SK-N-SH (cell line): Measurements from ENCODE around the gene EIF5B. TPM values are rescaled to one million over a fixed set of nuclear protein-coding genes. Genes with fewer than 3 reads are reported as not detected.

Experiments used
- CTCF ChIA-PET: fragments of 300-600, 350-600 bp; formaldehyde crosslinking; extraction: SDS; loops from one replicate; lab custom pipeline; 2021; lab: Yijun Ruan, JAX
- POLR2A ChIA-PET: fragments of 350-600 bp; sonication (Branson Sonifier 250); formaldehyde crosslinking; extraction: SDS; loops from one replicate; lab custom pipeline; 2020; ENCODE audit warnings: antibody characterized with exemption, inconsistent platforms; lab: Yijun Ruan, JAX
- DNase-seq: peaks from one replicate; pipeline ENCODE4 v3.0.0; 2012
- H2AFZ ChIP-seq: fragments of 200-600 bp; sonication (generic); 2 replicates; pipeline ENCODE4 v1.8.1; 2016; ENCODE audit warnings: antibody characterized with exemption, mild to moderate bottlenecking, low read depth
- H3F3A ChIP-seq: fragments of 200-600 bp; sonication (generic); replicated peaks from 2 replicates; pipeline ENCODE3; 2016; ENCODE audit warnings: antibody characterized with exemption, mild to moderate bottlenecking; ENCODE audit not compliant: insufficient read depth
- H3K27ac ChIP-seq, 2 experiments: fragments of 200-500 bp in 1 of 2; fragments of 200-600 bp in 1 of 2; sonication (Bioruptor generic) in 1 of 2; sonication (generic), shearing (Covaris generic) in 1 of 2; 2 replicates each; pipeline versions ENCODE4 v1.5.1 to v1.6.1; 2014 to 2016; ENCODE audit warnings: low read depth in 2 of 2, inconsistent platforms in 1 of 2, low read length in 1 of 2, mild to moderate bottlenecking in 1 of 2, mixed read lengths in 1 of 2
- H3K27me3 ChIP-seq: fragments of 200-600 bp; sonication (generic), shearing (Covaris generic); 2 replicates; pipeline ENCODE4 v1.6.1; 2016; ENCODE audit warnings: mixed run types; ENCODE audit not compliant: insufficient read depth
- H3K36me3 ChIP-seq, 2 experiments: fragments of 200-500 bp in 1 of 2; fragments of 200-600 bp in 1 of 2; sonication (Bioruptor generic) in 1 of 2; sonication (generic) in 1 of 2; replicated peaks in 1 of 2; 2 replicates each; pipeline versions ENCODE3 to v1.5.1; 2014 to 2016; ENCODE audit warnings: low read length in 1 of 2, mild to moderate bottlenecking in 1 of 2; ENCODE audit not compliant: insufficient read depth in 2 of 2, control insufficient read depth in 1 of 2
- H3K4me1 ChIP-seq, 2 experiments: fragments of 200-500 bp in 1 of 2; fragments of 200-600 bp in 1 of 2; sonication (Bioruptor generic) in 1 of 2; sonication (generic), shearing (Covaris generic) in 1 of 2; 2 replicates each; pipeline versions ENCODE4 v1.5.1 to v1.6.1; 2014 to 2016; ENCODE audit warnings: low read depth in 1 of 2, low read length in 1 of 2, mixed run types in 1 of 2; ENCODE audit not compliant: insufficient read depth in 2 of 2, control insufficient read depth in 1 of 2
- H3K4me2 ChIP-seq: fragments of 200-600 bp; sonication (generic), shearing (Covaris generic); 2 replicates; pipeline ENCODE4 v1.6.1; 2017; ENCODE audit warnings: mixed run types
- H3K4me3 ChIP-seq, 2 experiments: fragments of 200-500 bp in 1 of 2; fragments of 200-600 bp in 1 of 2; sonication (Bioruptor generic) in 1 of 2; sonication (generic), shearing (Covaris generic) in 1 of 2; 2 replicates each; pipeline versions ENCODE4 v1.5.1 to v1.8.1; 2014 to 2016; ENCODE audit warnings: low read depth in 2 of 2, inconsistent platforms in 1 of 2, low read length in 1 of 2, mild to moderate bottlenecking in 1 of 2, mixed read lengths in 1 of 2, moderate library complexity in 1 of 2
- H3K79me2 ChIP-seq: fragments of 200-600 bp; sonication (generic); 2 replicates; pipeline ENCODE4 v1.8.1; 2017; ENCODE audit warnings: mild to moderate bottlenecking; ENCODE audit not compliant: insufficient read depth
- H3K9ac ChIP-seq: fragments of 200-600 bp; sonication (generic); 2 replicates; pipeline ENCODE4 v1.6.1; 2017; ENCODE audit warnings: mixed run types
- H3K9me2 ChIP-seq: fragments of 200-600 bp; sonication (generic); 2 replicates; pipeline ENCODE4 v1.6.1; 2017; ENCODE audit warnings: mixed run types
- H3K9me3 ChIP-seq: fragments of 200-600 bp; sonication (generic); 2 replicates; pipeline ENCODE4 v1.6.1; 2017; ENCODE audit warnings: mixed run types, mild to moderate bottlenecking, moderate library complexity
- H4K20me1 ChIP-seq: fragments of 200-600 bp; sonication (generic); 2 replicates; pipeline ENCODE4 v1.6.1; 2017; ENCODE audit warnings: mild to moderate bottlenecking, mixed run types; ENCODE audit not compliant: insufficient read depth
- CTCF ChIP-seq: fragments of 200-600 bp; sonication (generic); IDR thresholded peaks from 2 replicates; pipeline ENCODE4 v1.6.1; 2017; ENCODE audit warnings: antibody characterized with exemption, mild to moderate bottlenecking, moderate library complexity
- ELF1 ChIP-seq: IDR thresholded peaks from 2 replicates; pipeline ENCODE4 v1.4.0; 2012
- EP300 ChIP-seq, 2 experiments: IDR thresholded peaks; 2 replicates each; pipeline versions ENCODE4 v1.4.0 to v1.6.1; 2012; ENCODE audit warnings: borderline replicate concordance in 1 of 2, low read depth in 1 of 2, low read length in 1 of 2
- FOXJ3 ChIP-seq: sonication (generic); formaldehyde crosslinking; IDR thresholded peaks from 2 replicates; pipeline ENCODE4 v1.5.1; 2020; ENCODE audit warnings: mild to moderate bottlenecking, missing genetic modification reagents
- MEF2A ChIP-seq: IDR thresholded peaks from 2 replicates; pipeline ENCODE4 v1.4.0; 2012; ENCODE audit warnings: low read depth, borderline replicate concordance
- NFIC ChIP-seq: IDR thresholded peaks from 2 replicates; pipeline ENCODE4 v1.4.0; 2012; ENCODE audit warnings: borderline replicate concordance
- RAD21 ChIP-seq: IDR thresholded peaks from 2 replicates; pipeline ENCODE4 v1.6.1; 2012; ENCODE audit warnings: mild to moderate bottlenecking, low read length
- RFX5 ChIP-seq: IDR thresholded peaks from 2 replicates; pipeline ENCODE4 v1.6.1; 2012; ENCODE audit warnings: mild to moderate bottlenecking, improper control_type of control experiment, low read length
- RXRA ChIP-seq: IDR thresholded peaks from 2 replicates; pipeline ENCODE4 v1.4.0; 2012; ENCODE audit warnings: low read depth, mild to moderate bottlenecking, borderline replicate concordance
- SMC3 ChIP-seq: IDR thresholded peaks from 2 replicates; pipeline ENCODE4 v1.6.1; 2012; ENCODE audit warnings: low read depth, low read length, improper control_type of control experiment
- TAF1 ChIP-seq: IDR thresholded peaks from 2 replicates; pipeline ENCODE4 v1.6.1; 2012; ENCODE audit warnings: low read depth, mild to moderate bottlenecking, low read length, moderate library complexity, borderline replicate concordance
- TCF12 ChIP-seq: IDR thresholded peaks from 2 replicates; pipeline ENCODE4 v1.4.0; 2012
- WGBS: methylation state at CpG from one replicate; pipeline ENCODE4 v1.1.6; 2017; ENCODE audit warnings: low lambda C conversion rate; 5-methylcytosine and 5-hydroxymethylcytosine counted together
- polyA plus RNA-seq, 3 experiments: library from polyadenylated mRNA; depleted of rRNA; stranded (reverse); fragments of >200 nt; gene quantifications; 2 replicates each; pipeline ENCODE4 v1.2.3, GENCODE V29; 2012
- TF ChIP-seq, protein P1 (sequence below): IDR thresholded peaks from 2 replicates; pipeline ENCODE4 v1.4.0; 2012; ENCODE audit warnings: low read depth, borderline replicate concordance
- TF ChIP-seq, protein P2 (sequence below): IDR thresholded peaks from 2 replicates; pipeline ENCODE4 v1.4.0; 2012; ENCODE audit warnings: low read depth, borderline replicate concordance
- TF ChIP-seq, protein P3 (sequence below): IDR thresholded peaks from 2 replicates; pipeline ENCODE4; 2012

The EIF5B gene
- polyA plus RNA-seq, 1 of the 3 experiments (the other 2 are of a cell fraction): 9.8 TPM

DNA sequence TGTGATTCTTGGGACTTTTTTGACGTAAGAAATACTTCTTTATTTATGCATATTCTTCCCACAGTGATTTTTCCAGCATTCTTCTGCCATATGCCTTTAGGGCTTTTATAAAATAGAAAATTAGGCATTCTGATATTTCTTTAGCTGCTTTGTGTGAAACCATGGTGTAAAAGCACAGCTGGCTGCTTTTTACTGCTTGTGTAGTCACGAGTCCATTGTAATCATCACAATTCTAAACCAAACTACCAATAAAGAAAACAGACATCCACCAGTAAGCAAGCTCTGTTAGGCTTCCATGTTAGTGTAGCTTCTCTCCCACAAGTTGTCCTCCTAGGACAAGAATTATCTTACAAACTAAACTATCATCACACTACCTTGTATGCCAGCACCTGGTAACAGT lies 62.6 kb downstream of the EIF5B start (continued):
- no peak for TF ChIP-seq CTCF
- TF ChIP-seq NFIC: no peak
- no peak for TF ChIP-seq FOXJ3 (CRISPR knock-in tag)
- TF ChIP-seq, protein P1, sequence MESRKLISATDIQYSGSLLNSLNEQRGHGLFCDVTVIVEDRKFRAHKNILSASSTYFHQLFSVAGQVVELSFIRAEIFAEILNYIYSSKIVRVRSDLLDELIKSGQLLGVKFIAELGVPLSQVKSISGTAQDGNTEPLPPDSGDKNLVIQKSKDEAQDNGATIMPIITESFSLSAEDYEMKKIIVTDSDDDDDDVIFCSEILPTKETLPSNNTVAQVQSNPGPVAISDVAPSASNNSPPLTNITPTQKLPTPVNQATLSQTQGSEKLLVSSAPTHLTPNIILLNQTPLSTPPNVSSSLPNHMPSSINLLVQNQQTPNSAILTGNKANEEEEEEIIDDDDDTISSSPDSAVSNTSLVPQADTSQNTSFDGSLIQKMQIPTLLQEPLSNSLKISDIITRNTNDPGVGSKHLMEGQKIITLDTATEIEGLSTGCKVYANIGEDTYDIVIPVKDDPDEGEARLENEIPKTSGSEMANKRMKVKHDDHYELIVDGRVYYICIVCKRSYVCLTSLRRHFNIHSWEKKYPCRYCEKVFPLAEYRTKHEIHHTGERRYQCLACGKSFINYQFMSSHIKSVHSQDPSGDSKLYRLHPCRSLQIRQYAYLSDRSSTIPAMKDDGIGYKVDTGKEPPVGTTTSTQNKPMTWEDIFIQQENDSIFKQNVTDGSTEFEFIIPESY: no peak
- TF ChIP-seq EP300 (IDR thresholded peaks at IDR 0.05; ENCODE audit: borderline replicate concordance in 1 of 2, low read depth in 1 of 2, low read length in 1 of 2): no peak
- no peak for TF ChIP-seq ELF1
- no peak for TF ChIP-seq RFX5
- TF ChIP-seq RAD21: no peak
- TF ChIP-seq TCF12: no peak
- TF ChIP-seq, all 33 proteins: peak for 0

GRCh38 chr2:99401841-99402240 lies 64.7 kb downstream of the EIF5B start:
- no peak overlapping the region for H3K9ac ChIP-seq
- no peak overlapping the region for H3K4me2 ChIP-seq
- H3K27ac ChIP-seq: no peak overlapping the region
- H3F3A ChIP-seq: peaks cover 40% of the 10 kb centered on the region
- WGBS: 99% methylated on average over 4 of the region's 4 CpGs
- H3K9me2 ChIP-seq: no peaks in the 10 kb centered on the region
- no peaks in the 10 kb centered on the region for H3K27me3 ChIP-seq
- H3K36me3 ChIP-seq: peaks cover 89 to 100% of the 10 kb centered on the region in 2 experiments
- CTCF ChIA-PET: interaction anchor here (0.6 kb wide), 1 partner anchor 192 kb away, joined by 3 read pairs; no protein-coding TSS in a partner anchor
- H3K79me2 ChIP-seq: no peaks in the 10 kb centered on the region
- POLR2A ChIA-PET: no interaction called here
- peaks cover 0 to 32% of the 10 kb centered on the region in 2 experiments; a peak in 2 of 4 replicates for H3K4me1 ChIP-seq
- no peak for DNase-seq
- no peak overlapping the region for H2AFZ ChIP-seq
- H3K9me3 ChIP-seq: no peaks in the 10 kb centered on the region
- no peak for TF ChIP-seq ELF1
- TF ChIP-seq SMC3: no peak
- TF ChIP-seq, protein P2, sequence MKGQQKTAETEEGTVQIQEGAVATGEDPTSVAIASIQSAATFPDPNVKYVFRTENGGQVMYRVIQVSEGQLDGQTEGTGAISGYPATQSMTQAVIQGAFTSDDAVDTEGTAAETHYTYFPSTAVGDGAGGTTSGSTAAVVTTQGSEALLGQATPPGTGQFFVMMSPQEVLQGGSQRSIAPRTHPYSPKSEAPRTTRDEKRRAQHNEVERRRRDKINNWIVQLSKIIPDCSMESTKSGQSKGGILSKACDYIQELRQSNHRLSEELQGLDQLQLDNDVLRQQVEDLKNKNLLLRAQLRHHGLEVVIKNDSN: no peak
- TF ChIP-seq TAF1: no peak
- TF ChIP-seq, protein P3, sequence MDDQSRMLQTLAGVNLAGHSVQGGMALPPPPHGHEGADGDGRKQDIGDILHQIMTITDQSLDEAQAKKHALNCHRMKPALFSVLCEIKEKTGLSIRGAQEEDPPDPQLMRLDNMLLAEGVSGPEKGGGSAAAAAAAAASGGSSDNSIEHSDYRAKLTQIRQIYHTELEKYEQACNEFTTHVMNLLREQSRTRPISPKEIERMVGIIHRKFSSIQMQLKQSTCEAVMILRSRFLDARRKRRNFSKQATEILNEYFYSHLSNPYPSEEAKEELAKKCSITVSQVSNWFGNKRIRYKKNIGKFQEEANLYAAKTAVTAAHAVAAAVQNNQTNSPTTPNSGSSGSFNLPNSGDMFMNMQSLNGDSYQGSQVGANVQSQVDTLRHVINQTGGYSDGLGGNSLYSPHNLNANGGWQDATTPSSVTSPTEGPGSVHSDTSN: no peak
- no peak for TF ChIP-seq MEF2A
- TF ChIP-seq RXRA: no peak
- TF ChIP-seq, all 33 proteins: peak for 0
- H3K4me3 ChIP-seq: no peak overlapping the region
- no peaks in the 10 kb centered on the region for H4K20me1 ChIP-seq
